Naive thymus-derived CD4-positive, alpha-beta T cell (primary cell): ENCODE data around the gene NDUFA8. TPM values are rescaled to one million over a fixed set of nuclear protein-coding genes. Genes with fewer than 3 reads are reported as not detected.
"Not testable (repeated sequence)": the region's sequence is repeated elsewhere in the genome, so short reads cannot be mapped to it uniquely, and the experiment has no call there.

Experiments
- ATAC-seq: fragments of 150-1000 bp; cut with Tn5 transposase; 2 replicates; pipeline ENCODE4 v1.10.0; 2021; ENCODE audit warnings: mild to moderate bottlenecking, moderate library complexity
- CTCF ChIA-PET: fragments of 350-600 bp; sonication (Branson Sonifier 250); formaldehyde crosslinking; loops from one replicate; lab custom pipeline; 2021; ENCODE audit warnings: antibody characterized with exemption; lab: Charles Lee
- POLR2A ChIA-PET: fragments of 350-600 bp; sonication (Branson Sonifier 250); formaldehyde crosslinking; loops from one replicate; lab custom pipeline; 2021; ENCODE audit warnings: antibody characterized with exemption, inconsistent platforms; lab: Charles Lee
- DNase-seq, 9 donors: peaks; one replicate each; pipeline versions ENCODE4 v3.0.0 to v3.0.0-alpha.2; 2020 to 2022; ENCODE audit warnings: mixed read lengths in 1 of 9
- H3K27ac ChIP-seq: one replicate; pipeline ENCODE4 v1.7.0; 2013; ENCODE audit warnings: mild to moderate bottlenecking, low read depth, low read length, moderate library complexity
- H3K27me3 ChIP-seq, 2 donors: one replicate each; pipeline ENCODE4 v1.7.0; 2013; ENCODE audit warnings: low read length in 2 of 2, mild to moderate bottlenecking in 2 of 2, moderate library complexity in 2 of 2; ENCODE audit not compliant: control insufficient read depth in 2 of 2, insufficient read depth in 2 of 2
- H3K36me3 ChIP-seq, 3 experiments: 1 replicate in 2 of 3; 2 replicates in 1 of 3; pipeline ENCODE4 v1.7.0; 2013; ENCODE audit warnings: low read length in 3 of 3, mild to moderate bottlenecking in 3 of 3, moderate library complexity in 1 of 3; ENCODE audit not compliant: insufficient read depth in 3 of 3, control insufficient read depth in 2 of 3
- H3K4me1 ChIP-seq, 2 donors: one replicate each; pipeline ENCODE4 v1.7.0; 2013; ENCODE audit warnings: low read length in 2 of 2, mild to moderate bottlenecking in 2 of 2, moderate library complexity in 1 of 2; ENCODE audit not compliant: control insufficient read depth in 2 of 2, insufficient read depth in 2 of 2
- H3K4me3 ChIP-seq: 2 replicates; pipeline ENCODE4 v1.7.0; 2013; ENCODE audit warnings: mild to moderate bottlenecking, low read length
- H3K9me3 ChIP-seq, 3 experiments: 1 replicate in 2 of 3; 2 replicates in 1 of 3; pipeline ENCODE4 v1.7.0; 2013; ENCODE audit warnings: low read length in 3 of 3; ENCODE audit not compliant: control insufficient read depth in 2 of 3
- H3K27ac Mint-ChIP-seq, 9 donors: one replicate each; pipeline ENCODE4 v1.8.0; 2020 to 2022; ENCODE audit warnings: mixed read lengths in 9 of 9, mild to moderate bottlenecking in 8 of 9, moderate library complexity in 5 of 9, inconsistent platforms in 2 of 9
- H3K27me3 Mint-ChIP-seq, 5 donors: one replicate each; pipeline ENCODE4 v1.8.0; 2021 to 2022; ENCODE audit warnings: mixed read lengths in 5 of 5, mild to moderate bottlenecking in 1 of 5
- H3K36me3 Mint-ChIP-seq, 5 donors: one replicate each; pipeline ENCODE4 v1.8.0; 2020 to 2022; ENCODE audit warnings: mixed read lengths in 5 of 5, mild to moderate bottlenecking in 3 of 5, inconsistent platforms in 1 of 5
- H3K4me1 Mint-ChIP-seq, 7 donors: one replicate each; pipeline ENCODE4 v1.8.0; 2020 to 2022; ENCODE audit warnings: mixed read lengths in 7 of 7, mild to moderate bottlenecking in 3 of 7, inconsistent platforms in 1 of 7
- H3K4me3 Mint-ChIP-seq, 10 donors: one replicate each; pipeline ENCODE4 v1.8.0; 2020 to 2022; ENCODE audit warnings: mild to moderate bottlenecking in 10 of 10, mixed read lengths in 10 of 10, moderate library complexity in 6 of 10, inconsistent platforms in 2 of 10
- H3K9me3 Mint-ChIP-seq, 11 donors: one replicate each; pipeline ENCODE4 v1.8.0; 2020 to 2022; ENCODE audit warnings: mixed read lengths in 11 of 11, mild to moderate bottlenecking in 4 of 11, inconsistent platforms in 1 of 11, moderate library complexity in 1 of 11
- intact Hi-C, 2 donors: fragments of 100-400 bp; cut with micrococcal nuclease; formaldehyde crosslinking; loops; one replicate each; pipeline ENCODE4 v1.15.1; 2023
- polyA plus RNA-seq, 2 donors: library from polyadenylated mRNA; unstranded; fragments of 300-500 nt; fragmentation: Illumina TruSeq; gene quantifications; one replicate each; pipeline ENCODE4 v1.2.3, GENCODE V29; 2021
- total RNA-seq, 6 experiments: library from RNA in 5 of 6; stranded (reverse) in 5 of 6; gene quantifications; 1 replicate in 5 of 6; 2 replicates in 1 of 6; pipeline ENCODE4 v1.2.3 and lab custom pipeline; 2021 to 2026

NDUFA8 gene
- total and polyA plus RNA-seq, 7 experiments from 2014 or later = 6.7 to 93.6 (median 18.2) TPM

GRCh38 chr9:122121391-122121790 is 38.2 kb downstream of the NDUFA8 start:
- ChIA-PET CTCF (interaction anchor here (1.0 to 7.8 kb wide), 4 partner anchors 19 to 227 kb away, joined by 3 to 78 read pairs (median 32); no protein-coding TSS in a partner anchor), POLR2A (no interaction called here)
- Histone ChIP-seq H3K4me3 (no peak overlapping the region), H3K9me3 (no peaks in the 10 kb centered on the region), H3K27me3 (no peaks in the 10 kb centered on the region), H3K4me1 (no peaks in the 10 kb centered on the region), H3K36me3 (no peaks in the 10 kb centered on the region), H3K27ac (no peak overlapping the region)
- no peak overlapping the region for H3K27ac Mint-ChIP-seq
- DNase-seq (no peak), ATAC-seq (no peak)
- H3K4me1 Mint-ChIP-seq = peaks cover 10 to 18% (median 13%) of the 10 kb centered on the region in 7 donors
- no peaks in the 10 kb centered on the region for H3K9me3 Mint-ChIP-seq
- no peaks in the 10 kb centered on the region for H3K36me3 Mint-ChIP-seq
- H3K27me3 Mint-ChIP-seq = peaks cover 9 to 25% (median 20%) of the 10 kb centered on the region in 5 donors
- no peak overlapping the region for H3K4me3 Mint-ChIP-seq
- intact Hi-C loops = loop anchor here in 1 of 2 donors (10.0 kb wide), 2 partner anchors 143 to 1377 kb away; partner anchors contain the start of genes MRRF and RBM18

GRCh38 chr9:122120316-122121071 is 39.1 kb downstream of the NDUFA8 start:
- no peak overlapping the region for H3K27ac ChIP-seq
- ChIA-PET POLR2A (no interaction called here), CTCF (interaction anchor here (0.5 to 7.8 kb wide), 4 partner anchors 22 to 678 kb away, joined by 3 to 78 read pairs (median 5); no protein-coding TSS in a partner anchor)
- Mint-ChIP-seq H3K9me3 (no peaks in the 10 kb centered on the region), H3K36me3 (no peaks in the 10 kb centered on the region), H3K4me1 (peaks cover 5 to 10% (median 7%) of the 10 kb centered on the region in 7 donors), H3K27ac (no peak overlapping the region), H3K4me3 (no peak overlapping the region), H3K27me3 (peaks cover 5 to 16% (median 15%) of the 10 kb centered on the region in 5 donors)
- no peaks in the 10 kb centered on the region for H3K27me3 ChIP-seq
- intact Hi-C loops = loop anchor here in 1 of 2 donors (10.0 kb wide), 2 partner anchors 144 to 1376 kb away; partner anchors contain the start of genes MRRF and RBM18
- no peak for ATAC-seq
- H3K36me3 ChIP-seq = no peaks in the 10 kb centered on the region
- no peak overlapping the region for H3K4me3 ChIP-seq
- H3K9me3 ChIP-seq = no peaks in the 10 kb centered on the region
- DNase-seq = no peak
- H3K4me1 ChIP-seq = no peaks in the 10 kb centered on the region

GRCh38 chr9:122119721-122120120 is 39.9 kb downstream of the NDUFA8 start:
- no peaks in the 10 kb centered on the region for H3K36me3 ChIP-seq
- no peaks in the 10 kb centered on the region for H3K9me3 Mint-ChIP-seq
- no peaks in the 10 kb centered on the region for H3K27me3 ChIP-seq
- H3K4me3 ChIP-seq = no peak overlapping the region
- ChIA-PET CTCF (interaction anchor here (0.7 to 1.7 kb wide), 3 partner anchors 21 to 1418 kb away, joined by 3 to 7 read pairs (median 4); no protein-coding TSS in a partner anchor), POLR2A (no interaction called here)
- peaks cover 3 to 11% (median 8%) of the 10 kb centered on the region in 5 donors for H3K27me3 Mint-ChIP-seq
- H3K9me3 ChIP-seq = no peaks in the 10 kb centered on the region
- no peaks in the 10 kb centered on the region for H3K4me1 ChIP-seq
- H3K36me3 Mint-ChIP-seq = no peaks in the 10 kb centered on the region
- DNase-seq (no peak), ATAC-seq (no peak)
- no peak overlapping the region for H3K27ac ChIP-seq
- intact Hi-C loops = loop anchor here in 1 of 2 donors (10.0 kb wide), 2 partner anchors 145 to 1375 kb away; partner anchors contain the start of genes MRRF and RBM18
- no peak overlapping the region for H3K27ac Mint-ChIP-seq
- H3K4me3 Mint-ChIP-seq = no peak overlapping the region
- H3K4me1 Mint-ChIP-seq = peaks cover 0 to 6% (median 0%) of the 10 kb centered on the region in 7 donors

GRCh38 chr9:122119166-122119521 is 40.4 kb downstream of the NDUFA8 start:
- Mint-ChIP-seq H3K36me3 (no peaks in the 10 kb centered on the region), H3K4me1 (peaks cover 0 to 6% (median 0%) of the 10 kb centered on the region in 7 donors), H3K27ac (peak overlapping the region in 1 of 9 donors; percentile 59), H3K9me3 (no peaks in the 10 kb centered on the region), H3K27me3 (peaks cover 2 to 5% (median 4%) of the 10 kb centered on the region in 5 donors), H3K4me3 (no peak overlapping the region)
- intact Hi-C loops = no loop called here
- ATAC-seq (no peak), DNase-seq (no peak)
- H3K36me3 ChIP-seq = no peaks in the 10 kb centered on the region
- CTCF ChIA-PET = interaction anchor here (0.7 to 1.7 kb wide), 3 partner anchors 20 to 1417 kb away, joined by 3 to 7 read pairs (median 4); no protein-coding TSS in a partner anchor
- H3K4me1 ChIP-seq = no peaks in the 10 kb centered on the region
- no peak overlapping the region for H3K4me3 ChIP-seq
- H3K27ac ChIP-seq = no peak overlapping the region
- no peaks in the 10 kb centered on the region for H3K9me3 ChIP-seq
- H3K27me3 ChIP-seq = no peaks in the 10 kb centered on the region
- POLR2A ChIA-PET = no interaction called here

GRCh38 chr9:122118343-122119165 is 41.0 kb downstream of the NDUFA8 start:
- intact Hi-C loops = no loop called here
- POLR2A ChIA-PET = no interaction called here

GRCh38 chr9:122117241-122117640 is 42.3 kb downstream of the NDUFA8 start:
- DNase-seq, CTCF ChIA-PET, H3K4me3 Mint-ChIP-seq, H3K4me1 Mint-ChIP-seq, H3K4me1 ChIP-seq, H3K9me3 Mint-ChIP-seq, H3K36me3 Mint-ChIP-seq, H3K9me3 ChIP-seq, H3K27ac Mint-ChIP-seq, H3K4me3 ChIP-seq, H3K36me3 ChIP-seq, intact Hi-C loops, H3K27ac ChIP-seq, POLR2A ChIA-PET, H3K27me3 ChIP-seq: not testable (repeated sequence)
- ATAC-seq = peak; percentile 18
- H3K27me3 Mint-ChIP-seq = peaks cover 0 to 12% (median 5%) of the 10 kb centered on the region in 5 donors

More at GRCh38 chr9:122118343-122119165, 41.0 kb downstream of the NDUFA8 start:
- no peak for DNase-seq
- H3K4me3 Mint-ChIP-seq = no peak overlapping the region
- Histone ChIP-seq H3K4me3 (no peak overlapping the region), H3K27me3 (no peaks in the 10 kb centered on the region), H3K27ac (no peak overlapping the region), H3K36me3 (no peaks in the 10 kb centered on the region), H3K4me1 (no peaks in the 10 kb centered on the region), H3K9me3 (no peaks in the 10 kb centered on the region)
- ATAC-seq = no peak
- H3K4me1 Mint-ChIP-seq = peaks cover 0 to 6% (median 0%) of the 10 kb centered on the region in 7 donors
- H3K36me3 Mint-ChIP-seq = no peaks in the 10 kb centered on the region
- no peaks in the 10 kb centered on the region for H3K9me3 Mint-ChIP-seq
- H3K27ac Mint-ChIP-seq = peak overlapping the region in 1 of 9 donors; percentile 59
- CTCF ChIA-PET = interaction anchor here (0.7 to 1.2 kb wide), 2 partner anchors 19 to 1417 kb away, joined by 4 read pairs; no protein-coding TSS in a partner anchor
- H3K27me3 Mint-ChIP-seq = peaks cover 0 to 5% (median 3%) of the 10 kb centered on the region in 5 donors
